ENCODE data around the gene ELOVL6. TPM values are rescaled to one million over a fixed set of nuclear protein-coding genes. Genes with fewer than 3 reads are reported as not detected.

Gene ELOVL6
- total and polyA plus RNA-seq, 10 of the 15 experiments (the other 5 are each of a cell fraction or from before 2014, with no cell fraction given): 3.9 to 33.5 (median 8.1) TPM

DNA sequence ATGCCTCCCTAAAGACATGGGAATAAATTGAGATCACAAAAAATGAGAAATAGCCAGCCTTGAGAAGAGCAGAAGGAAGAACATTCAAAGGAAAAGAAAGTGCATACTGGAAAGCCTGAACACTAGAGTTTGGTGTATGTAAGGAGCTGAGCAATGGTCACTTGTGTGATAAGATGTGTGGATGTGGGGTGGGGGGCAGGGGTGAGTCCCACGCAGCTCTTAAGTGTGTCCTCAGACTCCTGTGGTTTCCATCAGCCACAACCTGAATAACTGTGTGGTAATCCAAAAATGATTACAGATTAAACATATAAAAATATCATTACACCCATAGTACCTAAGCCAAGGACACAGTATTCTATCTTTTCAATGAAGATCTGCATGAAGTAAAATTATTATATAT lies 59.9 kb downstream of the ELOVL6 start:
- no peaks in the 10 kb centered on the region for H3K79me2 ChIP-seq (ENCODE audit: control insufficient read depth, insufficient read depth, low read length)
- H2AFZ ChIP-seq (ENCODE audit: control insufficient read depth, low read depth, low read length): no peak overlapping the region
- SMC1A ChIA-PET (ENCODE audit: uncharacterized antibody, unreplicated experiment): interaction anchor here (0.8 to 4.0 kb wide), 9 partner anchors 9 to 87 kb away, joined by 3 to 21 read pairs (median 4); no protein-coding TSS in a partner anchor
- no peak for ATAC-seq
- no peaks in the 10 kb centered on the region for H3K9me3 ChIP-seq (replicated peaks; ENCODE audit: control insufficient read depth, insufficient read depth, low read length)
- no peak for TF ChIP-seq RBBP5 (conservative IDR thresholded peaks at IDR 0.05)
- TF ChIP-seq, protein P1, sequence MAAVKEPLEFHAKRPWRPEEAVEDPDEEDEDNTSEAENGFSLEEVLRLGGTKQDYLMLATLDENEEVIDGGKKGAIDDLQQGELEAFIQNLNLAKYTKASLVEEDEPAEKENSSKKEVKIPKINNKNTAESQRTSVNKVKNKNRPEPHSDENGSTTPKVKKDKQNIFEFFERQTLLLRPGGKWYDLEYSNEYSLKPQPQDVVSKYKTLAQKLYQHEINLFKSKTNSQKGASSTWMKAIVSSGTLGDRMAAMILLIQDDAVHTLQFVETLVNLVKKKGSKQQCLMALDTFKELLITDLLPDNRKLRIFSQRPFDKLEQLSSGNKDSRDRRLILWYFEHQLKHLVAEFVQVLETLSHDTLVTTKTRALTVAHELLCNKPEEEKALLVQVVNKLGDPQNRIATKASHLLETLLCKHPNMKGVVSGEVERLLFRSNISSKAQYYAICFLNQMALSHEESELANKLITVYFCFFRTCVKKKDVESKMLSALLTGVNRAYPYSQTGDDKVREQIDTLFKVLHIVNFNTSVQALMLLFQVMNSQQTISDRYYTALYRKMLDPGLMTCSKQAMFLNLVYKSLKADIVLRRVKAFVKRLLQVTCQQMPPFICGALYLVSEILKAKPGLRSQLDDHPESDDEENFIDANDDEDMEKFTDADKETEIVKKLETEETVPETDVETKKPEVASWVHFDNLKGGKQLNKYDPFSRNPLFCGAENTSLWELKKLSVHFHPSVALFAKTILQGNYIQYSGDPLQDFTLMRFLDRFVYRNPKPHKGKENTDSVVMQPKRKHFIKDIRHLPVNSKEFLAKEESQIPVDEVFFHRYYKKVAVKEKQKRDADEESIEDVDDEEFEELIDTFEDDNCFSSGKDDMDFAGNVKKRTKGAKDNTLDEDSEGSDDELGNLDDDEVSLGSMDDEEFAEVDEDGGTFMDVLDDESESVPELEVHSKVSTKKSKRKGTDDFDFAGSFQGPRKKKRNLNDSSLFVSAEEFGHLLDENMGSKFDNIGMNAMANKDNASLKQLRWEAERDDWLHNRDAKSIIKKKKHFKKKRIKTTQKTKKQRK (IDR thresholded peaks at IDR 0.05; ENCODE audit: low read depth, low read length): no peak
- TF ChIP-seq, protein P2, sequence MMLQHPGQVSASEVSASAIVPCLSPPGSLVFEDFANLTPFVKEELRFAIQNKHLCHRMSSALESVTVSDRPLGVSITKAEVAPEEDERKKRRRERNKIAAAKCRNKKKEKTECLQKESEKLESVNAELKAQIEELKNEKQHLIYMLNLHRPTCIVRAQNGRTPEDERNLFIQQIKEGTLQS (IDR thresholded peaks at IDR 0.05; ENCODE audit: borderline replicate concordance, extremely low read depth, low read depth, low read length): no peak
- no peak for TF ChIP-seq YY1 (IDR thresholded peaks at IDR 0.05; ENCODE audit: low read depth, low read length)
- no peak for TF ChIP-seq STAT3 (IDR thresholded peaks at IDR 0.05; ENCODE audit: low read depth, low read length)
- TF ChIP-seq RCOR1 (conservative IDR thresholded peaks at IDR 0.05; ENCODE audit: low read depth, low read length): no peak
- no peak for TF ChIP-seq ZBED1 (IDR thresholded peaks at IDR 0.05; ENCODE audit: borderline replicate concordance)
- no peak for TF ChIP-seq IRF4 (IDR thresholded peaks at IDR 0.05; ENCODE audit: low read depth, low read length)
- no peak for TF ChIP-seq HDGF (IDR thresholded peaks at IDR 0.05)
- no peak for FAIRE-seq
- H3K4me3 ChIP-seq: no peak overlapping the region
- H4K20me1 ChIP-seq (ENCODE audit: control insufficient read depth, insufficient read depth): no peaks in the 10 kb centered on the region
- DNase-seq (ENCODE audit: low read depth, low spot score): no peak
- in situ Hi-C loops (cut with MboI) (no loop called here), intact Hi-C loops (cut with micrococcal nuclease; ENCODE audit: unreplicated experiment) (no loop called here)
- CTCF ChIA-PET: interaction anchor here (0.8 to 2.4 kb wide), 6 partner anchors 8 to 90 kb away, joined by 3 to 9 read pairs (median 4); partner anchors contain the start of gene ELOVL6
- H3K36me3 ChIP-seq (ENCODE audit: control insufficient read depth in 2 of 2, insufficient read depth in 2 of 2, low read length in 1 of 2): no peaks in the 10 kb centered on the region
- H3K4me2 ChIP-seq (ENCODE audit: control insufficient read depth, insufficient read depth): no peak overlapping the region
- no peak overlapping the region for H3K9ac ChIP-seq (ENCODE audit: control insufficient read depth, insufficient read depth, low read length)
- H3K4me1 ChIP-seq (ENCODE audit: control insufficient read depth, insufficient read depth, low read length): no peaks in the 10 kb centered on the region
- no peaks in the 10 kb centered on the region for H3K27me3 ChIP-seq (replicated peaks in 1 of 2; ENCODE audit: control insufficient read depth in 2 of 2, insufficient read depth in 2 of 2, low read length in 1 of 2)
- no TSS peak for BruUV-seq (replicated peaks)
- RAD21 ChIA-PET (ENCODE audit: unreplicated experiment): interaction anchor here (2.2 kb wide), 1 partner anchor 83 kb away, joined by 6 read pairs; no protein-coding TSS in a partner anchor
- POLR2A ChIA-PET: no interaction called here
- 29% methylated on average over 1 of the region's 1 CpG for WGBS (ENCODE audit: insufficient coverage, insufficient replicate concordance, low lambda C conversion rate, missing lambda C conversion rate)
- H3K27ac ChIP-seq (ENCODE audit: control insufficient read depth, insufficient read depth): no peak overlapping the region
